SJSA1 (cell line): ENCODE results near the gene FAM163B. TPM values are rescaled to one million over a fixed set of nuclear protein-coding genes. Genes with fewer than 3 reads are reported as not detected.

Experiments used
- DNase-seq, 2 experiments: peaks; one replicate each; pipeline ENCODE4 v3.0.0-alpha.2; 2015 to 2020; ENCODE audit warnings: low spot score in 2 of 2, low read depth in 1 of 2
- H3K27ac ChIP-seq: fragments of 250-450 bp; sonication (Bioruptor Pico); 2 replicates; pipeline ENCODE4 v1.5.1; 2020; ENCODE audit warnings: mild to moderate bottlenecking, moderate library complexity
- H3K27me3 ChIP-seq: fragments of 250-450 bp; sonication (Bioruptor Pico); replicated peaks from 2 replicates; pipeline ENCODE4 v1.5.1; 2020; ENCODE audit warnings: mild to moderate bottlenecking, moderate library complexity
- H3K36me3 ChIP-seq: fragments of 250-450 bp; sonication (Bioruptor Pico); 2 replicates; pipeline ENCODE4 v1.5.1; 2020; ENCODE audit warnings: mild to moderate bottlenecking
- H3K4me1 ChIP-seq: fragments of 250-450 bp; sonication (Bioruptor Pico); replicated peaks from 2 replicates; pipeline ENCODE4 v1.6.1; 2021; ENCODE audit warnings: mild to moderate bottlenecking
- H3K4me3 ChIP-seq: fragments of 250-450 bp; sonication (Bioruptor Pico); 2 replicates; pipeline ENCODE4 v1.5.1; 2020; ENCODE audit warnings: mild to moderate bottlenecking
- H3K9me3 ChIP-seq: fragments of 250-450 bp; sonication (Bioruptor Pico); replicated peaks from 2 replicates; pipeline ENCODE4 v1.5.1; 2020; ENCODE audit warnings: mild to moderate bottlenecking
- total RNA-seq: library from RNA; depleted of rRNA; stranded (reverse); fragments of >200 nt; shearing (Covaris generic); gene quantifications from 2 replicates; pipeline ENCODE4 v1.2.3, GENCODE V29; 2014

Gene FAM163B
- total RNA-seq, 1 experiment from 2014 or later, result not detected

- H3K36me3 ChIP-seq, result no peaks in the 10 kb centered on the region
- H3K4me1 ChIP-seq, result no peaks in the 10 kb centered on the region
- DNase-seq, result no peak
- H3K9me3 ChIP-seq, result no peaks in the 10 kb centered on the region
- no peak overlapping the region for H3K4me3 ChIP-seq
- H3K27me3 ChIP-seq, result peaks cover 33% of the 10 kb centered on the region; the same call in 1 of the 2 replicates
- H3K27ac ChIP-seq, result no peak overlapping the region
These were observed 35.0 kb upstream of the FAM163B start for GRCh38 chr9:133643978-133644760.

- no peaks in the 10 kb centered on the region for H3K36me3 ChIP-seq
- no peak for DNase-seq
- no peaks in the 10 kb centered on the region for H3K9me3 ChIP-seq
- H3K4me1 ChIP-seq, result no peaks in the 10 kb centered on the region
- no peak overlapping the region for H3K27ac ChIP-seq
- H3K4me3 ChIP-seq, result no peak overlapping the region
- peaks cover 29% of the 10 kb centered on the region; the same call in 1 of the 2 replicates for H3K27me3 ChIP-seq
These were observed 34.2 kb upstream of the FAM163B start for GRCh38 chr9:133643362-133643755.

- no peak overlapping the region for H3K27ac ChIP-seq
- DNase-seq, result no peak
- no peaks in the 10 kb centered on the region for H3K36me3 ChIP-seq
- no peaks in the 10 kb centered on the region for H3K4me1 ChIP-seq
- H3K4me3 ChIP-seq, result no peak overlapping the region
- peaks cover 29% of the 10 kb centered on the region; the same call in 1 of the 2 replicates for H3K27me3 ChIP-seq
- no peaks in the 10 kb centered on the region for H3K9me3 ChIP-seq
These were observed 33.6 kb upstream of the FAM163B start for GRCh38 chr9:133642708-133643361.

- H3K9me3 ChIP-seq, result no peaks in the 10 kb centered on the region
- H3K27ac ChIP-seq, result no peak overlapping the region
- H3K27me3 ChIP-seq, result peaks cover 33% of the 10 kb centered on the region; the same call in 1 of the 2 replicates
- no peak overlapping the region for H3K4me3 ChIP-seq
- no peaks in the 10 kb centered on the region for H3K4me1 ChIP-seq
- no peaks in the 10 kb centered on the region for H3K36me3 ChIP-seq
- no peak for DNase-seq
These were observed 32.8 kb upstream of the FAM163B start for GRCh38 chr9:133641861-133642595.

- Histone ChIP-seq H3K36me3 (no peaks in the 10 kb centered on the region), H3K27me3 (peaks cover 39% of the 10 kb centered on the region; the same call in 1 of the 2 replicates), H3K4me1 (no peaks in the 10 kb centered on the region), H3K9me3 (no peaks in the 10 kb centered on the region), H3K27ac (no peak overlapping the region), H3K4me3 (no peak overlapping the region)
- no peak for DNase-seq
These were observed 32.1 kb upstream of the FAM163B start for GRCh38 chr9:133641396-133641655.

GRCh38 chr9:133640580-133641395 lies 31.6 kb upstream of the FAM163B start:
- H3K36me3 ChIP-seq, result no peaks in the 10 kb centered on the region
- peaks cover 40% of the 10 kb centered on the region; the same call in 1 of the 2 replicates for H3K27me3 ChIP-seq
- DNase-seq, result no peak
- no peak overlapping the region for H3K4me3 ChIP-seq
- H3K9me3 ChIP-seq, result no peaks in the 10 kb centered on the region
- no peaks in the 10 kb centered on the region for H3K4me1 ChIP-seq
- H3K27ac ChIP-seq, result no peak overlapping the region

GRCh38 chr9:133640160-133640559 lies 31.0 kb upstream of the FAM163B start:
- H3K27ac ChIP-seq, result no peak overlapping the region
- H3K9me3 ChIP-seq, result no peaks in the 10 kb centered on the region
- peaks cover 36% of the 10 kb centered on the region; the same call in 1 of the 2 replicates for H3K27me3 ChIP-seq
- H3K4me3 ChIP-seq, result no peak overlapping the region
- no peaks in the 10 kb centered on the region for H3K4me1 ChIP-seq
- DNase-seq, result no peak
- H3K36me3 ChIP-seq, result no peaks in the 10 kb centered on the region

- no peak overlapping the region for H3K27ac ChIP-seq
- H3K36me3 ChIP-seq, result no peaks in the 10 kb centered on the region
- H3K4me3 ChIP-seq, result no peak overlapping the region
- peaks cover 40% of the 10 kb centered on the region; the same call in 1 of the 2 replicates for H3K27me3 ChIP-seq
- H3K4me1 ChIP-seq, result no peaks in the 10 kb centered on the region
- no peaks in the 10 kb centered on the region for H3K9me3 ChIP-seq
- DNase-seq, result no peak
These were observed 30.4 kb upstream of the FAM163B start for GRCh38 chr9:133639613-133640012.

- no peaks in the 10 kb centered on the region for H3K4me1 ChIP-seq
- peaks cover 49% of the 10 kb centered on the region; the same call in 1 of the 2 replicates for H3K27me3 ChIP-seq
- H3K27ac ChIP-seq, result no peak overlapping the region
- no peak overlapping the region for H3K4me3 ChIP-seq
- H3K36me3 ChIP-seq, result no peaks in the 10 kb centered on the region
- no peaks in the 10 kb centered on the region for H3K9me3 ChIP-seq
- DNase-seq, result no peak
These were observed 29.5 kb upstream of the FAM163B start for GRCh38 chr9:133638711-133639110.

- DNase-seq, result no peak
- Histone ChIP-seq H3K4me3 (no peak overlapping the region), H3K27me3 (peaks cover 50% of the 10 kb centered on the region; the same call in 1 of the 2 replicates), H3K9me3 (no peaks in the 10 kb centered on the region), H3K36me3 (no peaks in the 10 kb centered on the region), H3K27ac (no peak overlapping the region), H3K4me1 (no peaks in the 10 kb centered on the region)
These were observed 28.9 kb upstream of the FAM163B start for GRCh38 chr9:133638076-133638475.

GRCh38 chr9:133637451-133638055 lies 28.4 kb upstream of the FAM163B start:
- H3K9me3 ChIP-seq, result no peaks in the 10 kb centered on the region
- no peak overlapping the region for H3K27ac ChIP-seq
- no peaks in the 10 kb centered on the region for H3K4me1 ChIP-seq

GRCh38 chr9:133636902-133637301 lies 27.7 kb upstream of the FAM163B start:
- peaks cover 45% of the 10 kb centered on the region; the same call in 1 of the 2 replicates for H3K27me3 ChIP-seq
- no peak overlapping the region for H3K4me3 ChIP-seq
- no peaks in the 10 kb centered on the region for H3K9me3 ChIP-seq
- no peaks in the 10 kb centered on the region for H3K36me3 ChIP-seq
- no peak overlapping the region for H3K27ac ChIP-seq
- no peak for DNase-seq
- no peaks in the 10 kb centered on the region for H3K4me1 ChIP-seq

More at GRCh38 chr9:133637451-133638055, 28.4 kb upstream of the FAM163B start:
- Histone ChIP-seq H3K4me3 (no peak overlapping the region), H3K27me3 (peaks cover 49% of the 10 kb centered on the region; the same call in 1 of the 2 replicates), H3K36me3 (no peaks in the 10 kb centered on the region)
- no peak for DNase-seq
